IMR-90 (cell line): ENCODE measurements around the gene PPIP5K2. TPM values are rescaled to one million over a fixed set of nuclear protein-coding genes. Genes with fewer than 3 reads are reported as not detected.

Experiments used
- ATAC-seq: fragments of 200-7000 bp; cut with Tn5 transposase; 2 replicates; pipeline ENCODE4 v1.9.1; 2020; ENCODE audit warnings: low read depth, mild to moderate bottlenecking, moderate library complexity
- BruUV-seq: library from RNA; stranded (reverse); fragments of 400-500 nt; replicated peaks from 2 replicates; lab custom pipeline; 2021; lab: Mats Ljungman, UMichigan
- CTCF ChIA-PET: fragments of 300-600 bp; formaldehyde crosslinking; extraction: SDS; loops from one replicate; lab custom pipeline; 2021; ENCODE audit warnings: antibody characterized with exemption; lab: Yijun Ruan, JAX
- POLR2A ChIA-PET: fragments of 300-600 bp; sonication (Branson Sonifier 250); formaldehyde crosslinking; loops from one replicate; lab custom pipeline; 2022; ENCODE audit warnings: antibody characterized with exemption; ENCODE audit not compliant: unreplicated experiment; lab: Charles Lee
- DNase-seq: peaks from one replicate; pipeline ENCODE4 v3.0.0; 2013
- H2AFZ ChIP-seq: replicated peaks from 2 replicates; pipeline ENCODE3; 2013; ENCODE audit warnings: low read length, mild to moderate bottlenecking; ENCODE audit not compliant: poor library complexity
- H2AK5ac ChIP-seq: 2 replicates; pipeline ENCODE4 v1.6.1; 2013; ENCODE audit warnings: low read depth, low read length, inconsistent platforms
- H2AK9ac ChIP-seq: replicated peaks from 2 replicates; pipeline ENCODE3; 2013; ENCODE audit warnings: mild to moderate bottlenecking, low read depth, low read length, moderate library complexity; ENCODE audit not compliant: poor library complexity
- H2BK120ac ChIP-seq: 2 replicates; pipeline ENCODE4 v1.6.1; 2013; ENCODE audit warnings: low read depth, low read length, inconsistent platforms
- H2BK15ac ChIP-seq: 3 replicates; pipeline ENCODE4 v1.6.1; 2013; ENCODE audit warnings: low read depth, low read length, inconsistent platforms
- H2BK20ac ChIP-seq: 2 replicates; pipeline ENCODE4 v1.6.1; 2013; ENCODE audit warnings: low read depth, mild to moderate bottlenecking, inconsistent platforms, low read length, moderate library complexity
- H2BK5ac ChIP-seq: 2 replicates; pipeline ENCODE4 v1.6.1; 2013; ENCODE audit warnings: mild to moderate bottlenecking, low read depth, low read length, inconsistent platforms; ENCODE audit not compliant: poor library complexity, severe bottlenecking
- H3K14ac ChIP-seq: replicated peaks from 2 replicates; pipeline ENCODE4 v1.6.1; 2013; ENCODE audit warnings: low read depth, low read length, inconsistent platforms
- H3K18ac ChIP-seq: 2 replicates; pipeline ENCODE4 v1.6.1; 2013; ENCODE audit warnings: low read depth, low read length, control low read depth
- H3K23ac ChIP-seq: 2 replicates; pipeline ENCODE4 v1.6.1; 2013; ENCODE audit warnings: low read depth, low read length, inconsistent platforms
- H3K27ac ChIP-seq: 2 replicates; pipeline ENCODE4 v1.5.1; 2013; ENCODE audit warnings: mild to moderate bottlenecking, control low read depth, low read length; ENCODE audit not compliant: insufficient read depth
- H3K27me3 ChIP-seq: 2 replicates; pipeline ENCODE4 v1.6.1; 2013; ENCODE audit warnings: low read length; ENCODE audit not compliant: control insufficient read depth, insufficient read depth
- H3K36me3 ChIP-seq: 2 replicates; pipeline ENCODE4 v1.6.1; 2013; ENCODE audit warnings: low read length, mixed read lengths; ENCODE audit not compliant: control insufficient read depth, insufficient read depth
- H3K4ac ChIP-seq: 2 replicates; pipeline ENCODE4 v1.6.1; 2013; ENCODE audit warnings: low read depth, low read length, inconsistent platforms
- H3K4me1 ChIP-seq: 2 replicates; pipeline ENCODE4 v1.6.1; 2013; ENCODE audit warnings: low read length, mixed read lengths; ENCODE audit not compliant: control insufficient read depth, insufficient read depth
- H3K4me2 ChIP-seq: 2 replicates; pipeline ENCODE4 v1.6.1; 2013; ENCODE audit warnings: low read depth, mild to moderate bottlenecking, control low read depth, low read length, moderate library complexity
- H3K4me3 ChIP-seq: 2 replicates; pipeline ENCODE4 v1.5.1; 2013; ENCODE audit warnings: low read depth, mild to moderate bottlenecking, control low read depth, low read length, moderate library complexity; ENCODE audit not compliant: insufficient read depth
- H3K56ac ChIP-seq: 2 replicates; pipeline ENCODE4 v1.6.1; 2013; ENCODE audit warnings: low read length, inconsistent platforms; ENCODE audit not compliant: insufficient read depth; ENCODE audit errors: extremely low read depth
- H3K79me1 ChIP-seq, 2 experiments: 2 replicates each; pipeline ENCODE4 v1.6.1; 2013; ENCODE audit warnings: low read length in 2 of 2, inconsistent platforms in 1 of 2, low read depth in 1 of 2
- H3K9ac ChIP-seq: 2 replicates; pipeline ENCODE4 v1.6.1; 2013; ENCODE audit warnings: low read depth, low read length, control low read depth
- H3K9me1 ChIP-seq: 2 replicates; pipeline ENCODE4 v1.6.1; 2013; ENCODE audit warnings: low read length, inconsistent platforms; ENCODE audit not compliant: insufficient read depth
- H3K9me3 ChIP-seq: 2 replicates; pipeline ENCODE4 v1.6.1; 2013; ENCODE audit warnings: low read length; ENCODE audit not compliant: control insufficient read depth, insufficient read depth
- H4K20me1 ChIP-seq: 2 replicates; pipeline ENCODE4 v1.6.1; 2013; ENCODE audit warnings: low read length, inconsistent platforms; ENCODE audit not compliant: insufficient read depth
- H4K5ac ChIP-seq: 2 replicates; pipeline ENCODE4 v1.6.1; 2013; ENCODE audit warnings: mild to moderate bottlenecking, low read depth, low read length, control low read depth
- H4K8ac ChIP-seq, 2 experiments: 2 replicates each; pipeline ENCODE4 v1.6.1; 2013; ENCODE audit warnings: low read depth in 2 of 2, low read length in 2 of 2, control low read depth in 1 of 2, inconsistent platforms in 1 of 2
- H4K91ac ChIP-seq: 2 replicates; pipeline ENCODE4 v1.6.1; 2013; ENCODE audit warnings: low read depth, low read length, inconsistent platforms; ENCODE audit not compliant: insufficient read depth
- BHLHE40 ChIP-seq: fragments of 150-350 bp; IDR thresholded peaks from 2 replicates; pipeline ENCODE4 v1.6.1; 2016; ENCODE audit warnings: mild to moderate bottlenecking, low read depth, low read length
- CHD1 ChIP-seq: IDR thresholded peaks from 2 replicates; pipeline ENCODE4 v1.6.1; 2012; ENCODE audit warnings: low read depth, low read length, improper control_type of control experiment
- CTCF ChIP-seq: conservative IDR thresholded peaks from 2 replicates; pipeline ENCODE4 v1.5.1; 2012; ENCODE audit warnings: mild to moderate bottlenecking, low read depth, low read length, improper control_type of control experiment
- ELK1 ChIP-seq: fragments of 150-350 bp; IDR thresholded peaks from 2 replicates; pipeline ENCODE4 v1.6.1; 2016; ENCODE audit warnings: low read depth, mild to moderate bottlenecking, low read length, moderate library complexity, borderline replicate concordance
- FOS ChIP-seq: fragments of 150-350 bp; IDR thresholded peaks from 2 replicates; pipeline ENCODE4 v1.6.1; 2016; ENCODE audit warnings: low read depth, low read length
- MXI1 ChIP-seq: IDR thresholded peaks from 2 replicates; pipeline ENCODE4 v1.6.1; 2012; ENCODE audit warnings: low read depth, mild to moderate bottlenecking, low read length, moderate library complexity, borderline replicate concordance
- NFE2L2 ChIP-seq: fragments of 150-350 bp; IDR thresholded peaks from 2 replicates; pipeline ENCODE4 v1.6.1; 2016; ENCODE audit warnings: low read depth, mild to moderate bottlenecking, low read length
- POLR2A ChIP-seq: IDR thresholded peaks from 2 replicates; pipeline ENCODE4 v1.6.1; 2012; ENCODE audit warnings: mild to moderate bottlenecking, low read depth, low read length
- RAD21 ChIP-seq: IDR thresholded peaks from 2 replicates; pipeline ENCODE4 v1.6.1; 2012; ENCODE audit warnings: low read length, improper control_type of control experiment
- USF2 ChIP-seq: fragments of 150-350 bp; IDR thresholded peaks from 2 replicates; pipeline ENCODE4 v1.6.1; 2017; ENCODE audit warnings: mild to moderate bottlenecking, antibody characterized with exemption, low read length, low read depth
- WGBS, 2 experiments: methylation state at CpG; one replicate each; pipeline versions ENCODE4 v1.1.5 to v1.1.7; 2013; ENCODE audit warnings: missing lambda C conversion rate in 2 of 2; ENCODE audit not compliant: insufficient read length in 1 of 2; ENCODE audit errors: extremely low coverage in 2 of 2; 5-methylcytosine and 5-hydroxymethylcytosine counted together
- dilution Hi-C: fragments of 300-500 bp; cut with HindIII; formaldehyde crosslinking; loops from one replicate; pipeline ENCODE4 v1.14.3; 2018; ENCODE audit warnings: low sequenced_read_pairs; ENCODE audit not compliant: unreplicated experiment
- in situ Hi-C: fragments of 300-500 bp; cut with MboI; formaldehyde crosslinking; loops from 3 replicates; pipeline ENCODE4 v1.14.3; 2019; ENCODE audit warnings: low sequenced_read_pairs, inconsistent platforms, mixed read lengths
- intact Hi-C: fragments of 100-400 bp; cut with micrococcal nuclease; formaldehyde crosslinking; loops from 2 replicates; pipeline ENCODE4 v1.10.0; 2022
- polyA plus RNA-seq, 3 experiments: library from polyadenylated mRNA; depleted of rRNA; stranded (reverse); fragments of >200 nt; gene quantifications; 2 replicates each; pipeline ENCODE4 v1.2.3, GENCODE V29; 2012; ENCODE audit warnings: low replicate concordance in 1 of 3
- total RNA-seq: library from RNA; depleted of rRNA; stranded (reverse); fragments of >200 nt; gene quantifications from 2 replicates; pipeline ENCODE4 v1.2.3, GENCODE V29; 2012

The PPIP5K2 gene
- total and polyA plus RNA-seq, 2 of the 4 experiments (the other 2 are of a cell fraction) = 32.4 to 67.6 TPM

- dilution Hi-C loops (no loop called here), in situ Hi-C loops (no loop called here), intact Hi-C loops (loop anchor here (10.0 kb wide), 1 partner anchor 183 kb away; no protein-coding TSS in a partner anchor)
- H3K27me3 ChIP-seq = no peaks in the 10 kb centered on the region
- no peaks in the 10 kb centered on the region for H4K20me1 ChIP-seq
- H3K18ac ChIP-seq = no peak overlapping the region
- H3K27ac ChIP-seq = no peak overlapping the region
- H2BK15ac ChIP-seq = no peak overlapping the region
- no peak overlapping the region for H3K4me2 ChIP-seq
- no peaks in the 10 kb centered on the region for H3K9me1 ChIP-seq
- no peak overlapping the region for H2BK20ac ChIP-seq
- no peak overlapping the region for H2BK5ac ChIP-seq
- H3K4ac ChIP-seq = no peak overlapping the region
- H2AK9ac ChIP-seq = no peak overlapping the region
- H3K23ac ChIP-seq = no peak overlapping the region
- ChIA-PET CTCF (no interaction called here), POLR2A (no interaction called here)
- no peaks in the 10 kb centered on the region for H3K79me1 ChIP-seq
- H4K5ac ChIP-seq = no peak overlapping the region
- H2AK5ac ChIP-seq = no peak overlapping the region
- BruUV-seq = no TSS peak
- ATAC-seq (no peak), DNase-seq (no peak)
- no peak overlapping the region for H2BK120ac ChIP-seq
- no peak overlapping the region for H4K91ac ChIP-seq
- H3K4me1 ChIP-seq = no peaks in the 10 kb centered on the region
- no peak overlapping the region for H3K56ac ChIP-seq
- H3K14ac ChIP-seq = no peak overlapping the region
- no peak overlapping the region for H3K9ac ChIP-seq
- H3K36me3 ChIP-seq = no peaks in the 10 kb centered on the region
- no peak overlapping the region for H4K8ac ChIP-seq
- no peaks in the 10 kb centered on the region for H3K9me3 ChIP-seq
- no peak overlapping the region for H3K4me3 ChIP-seq
- TF ChIP-seq USF2 (no peak), FOS (no peak), BHLHE40 (no peak), CHD1 (no peak), POLR2A (no peak), CTCF (no peak), RAD21 (no peak), NFE2L2 (no peak), ELK1 (no peak), MXI1 (no peak)
- H2AFZ ChIP-seq = no peak overlapping the region
- no CpG with 5 or more reads among the region's 5 CpGs for WGBS, 2 experiments
Observed at GRCh38 chr5:103228061-103228460, 108.0 kb downstream of the PPIP5K2 start.
